Measurements from ENCODE around the gene FIGN. TPM values are rescaled to one million over a fixed set of nuclear protein-coding genes. Genes with fewer than 3 reads are reported as not detected.

FIGN gene
- total and polyA plus RNA-seq, 12 donors: 1.1 to 10.8 (median 5.2) TPM

GRCh38 chr2:163670929-163671328, 64.9 kb downstream of the FIGN start:
- intact Hi-C loops (cut with DNase I): no loop called here
- TF ChIP-seq POLR2A (IDR thresholded peaks at IDR 0.05): no peak
- TF ChIP-seq CTCF (IDR thresholded peaks at IDR 0.05): no peak
- DNase-seq: no peak
- H3K27ac ChIP-seq: no peak overlapping the region
- 95 to 97% (median 96%) methylated on average over 3 of the region's 3 CpGs for WGBS, 4 donors
- H3K9me3 ChIP-seq (replicated peaks in 1 of 3): no peaks in the 10 kb centered on the region
- peaks cover 0 to 11% of the 10 kb centered on the region in 2 donors for H3K4me1 ChIP-seq (replicated peaks in 1 of 2)
- H3K4me3 ChIP-seq: no peak overlapping the region
- H3K36me3 ChIP-seq (replicated peaks in 1 of 2): no peaks in the 10 kb centered on the region
- H3K27me3 ChIP-seq: no peaks in the 10 kb centered on the region

- 22 to 39% (median 28%) methylated on average over 2 of the region's 2 CpGs for WGBS, 4 donors
- intact Hi-C loops (cut with DNase I): no loop called here
Observed at GRCh38 chr2:163669506-163669905, 66.3 kb downstream of the FIGN start.

GRCh38 chr2:163667064-163667887, 68.5 kb downstream of the FIGN start:
- H3K9me3 ChIP-seq (replicated peaks in 1 of 3): no peaks in the 10 kb centered on the region
- TF ChIP-seq POLR2A (IDR thresholded peaks at IDR 0.05): no peak
- TF ChIP-seq CTCF (IDR thresholded peaks at IDR 0.05): no peak
- peaks cover 3 to 11% of the 10 kb centered on the region in 2 donors for H3K4me1 ChIP-seq (replicated peaks in 1 of 2)
- 38 to 51% (median 47%) methylated on average over 4 of the region's 4 CpGs for WGBS, 4 donors
- H3K4me3 ChIP-seq: no peak overlapping the region
- H3K27me3 ChIP-seq: no peaks in the 10 kb centered on the region
- no peaks in the 10 kb centered on the region for H3K36me3 ChIP-seq (replicated peaks in 1 of 2)
- peak overlapping the region in 1 of 5 donors; percentile 57 for H3K27ac ChIP-seq
- intact Hi-C loops (cut with DNase I): no loop called here
- peak in 6 of 7 donors; percentile 16 to 64 (median 52) for DNase-seq

More at GRCh38 chr2:163669506-163669905, 66.3 kb downstream of the FIGN start:
- TF ChIP-seq POLR2A (IDR thresholded peaks at IDR 0.05) (no peak), CTCF (IDR thresholded peaks at IDR 0.05) (no peak)
- Histone ChIP-seq H3K4me1 (replicated peaks in 1 of 2) (peaks cover 0 to 11% of the 10 kb centered on the region in 2 donors), H3K36me3 (replicated peaks in 1 of 2) (no peaks in the 10 kb centered on the region), H3K9me3 (replicated peaks in 1 of 3) (no peaks in the 10 kb centered on the region), H3K27ac (no peak overlapping the region), H3K27me3 (no peaks in the 10 kb centered on the region), H3K4me3 (no peak overlapping the region)
- no peak for DNase-seq

- intact Hi-C loops (cut with DNase I): no loop called here
- TF ChIP-seq POLR2A (IDR thresholded peaks at IDR 0.05): no peak
- no peak for TF ChIP-seq CTCF (IDR thresholded peaks at IDR 0.05)
- H3K9me3 ChIP-seq (replicated peaks in 1 of 3): no peaks in the 10 kb centered on the region
- H3K27me3 ChIP-seq: no peaks in the 10 kb centered on the region
- H3K4me3 ChIP-seq: no peak overlapping the region
- H3K4me1 ChIP-seq (replicated peaks in 1 of 2): peaks cover 3 to 16% of the 10 kb centered on the region in 2 donors
- no peak overlapping the region for H3K27ac ChIP-seq
- no peaks in the 10 kb centered on the region for H3K36me3 ChIP-seq (replicated peaks in 1 of 2)
- DNase-seq: no peak
Observed at GRCh38 chr2:163665817-163666216, 70.0 kb downstream of the FIGN start.
